Measurements from ENCODE around the gene TADA3. TPM values are rescaled to one million over a fixed set of nuclear protein-coding genes. Genes with fewer than 3 reads are reported as not detected.

Gene TADA3
- total RNA-seq, 2 donors from 2014 or later: 130 to 131 TPM

GRCh38 chr3:9809615-9810432 lies 17.6 kb upstream of the TADA3 start, which contains the start of gene TTLL3:
TTLL3 (plus strand) TSS chr3:9810262; CDS start chr3:9810662, 400 bp downstream.
- intact Hi-C loops (cut with DNase I): no loop called here
- no peaks in the 10 kb centered on the region for H3K27me3 ChIP-seq (replicated peaks; ENCODE audit: insufficient read depth)

GRCh38 chr3:9809239-9809614 lies 17.0 kb upstream of the TADA3 start:
- Histone ChIP-seq H3K27me3 (replicated peaks; ENCODE audit: insufficient read depth) (no peaks in the 10 kb centered on the region), H3K4me3 (peak overlapping the region in 1 of 2 donors; percentile 60), H3K9me3 (no peaks in the 10 kb centered on the region), H3K36me3 (no peaks in the 10 kb centered on the region), H3K4me1 (replicated peaks) (no peaks in the 10 kb centered on the region), H3K27ac (peak overlapping the region; percentile 91 to 98)
- no peak for DNase-seq (ENCODE audit: low spot score)
- intact Hi-C loops (cut with DNase I): no loop called here
- 87% methylated on average over 4 of the region's 4 CpGs for WGBS
- TF ChIP-seq POLR2A (IDR thresholded peaks at IDR 0.05): no peak
- TF ChIP-seq POLR2AphosphoS5 (IDR thresholded peaks at IDR 0.05): no peak
- TF ChIP-seq CTCF (IDR thresholded peaks at IDR 0.05): no peak

More at GRCh38 chr3:9809615-9810432, 17.6 kb upstream of the TADA3 start, which contains the start of gene TTLL3:
- peak within 1 kb of the TSS; percentile 60 to 81 for H3K4me3 ChIP-seq
- no peaks in the 10 kb centered on the region for H3K36me3 ChIP-seq
- peak within 1 kb of the TSS; percentile 91 to 98 for H3K27ac ChIP-seq
- 1% methylated on average over 61 of the region's 76 CpGs for WGBS
- peak; percentile 54 for DNase-seq (ENCODE audit: low spot score)
- peak; percentile 52 for TF ChIP-seq POLR2A (IDR thresholded peaks at IDR 0.05)
- no peak for TF ChIP-seq CTCF (IDR thresholded peaks at IDR 0.05)
- TF ChIP-seq POLR2AphosphoS5 (IDR thresholded peaks at IDR 0.05): peak; percentile 22
- H3K4me1 ChIP-seq (replicated peaks): no peaks in the 10 kb centered on the region
- H3K9me3 ChIP-seq: no peaks in the 10 kb centered on the region

DNA sequence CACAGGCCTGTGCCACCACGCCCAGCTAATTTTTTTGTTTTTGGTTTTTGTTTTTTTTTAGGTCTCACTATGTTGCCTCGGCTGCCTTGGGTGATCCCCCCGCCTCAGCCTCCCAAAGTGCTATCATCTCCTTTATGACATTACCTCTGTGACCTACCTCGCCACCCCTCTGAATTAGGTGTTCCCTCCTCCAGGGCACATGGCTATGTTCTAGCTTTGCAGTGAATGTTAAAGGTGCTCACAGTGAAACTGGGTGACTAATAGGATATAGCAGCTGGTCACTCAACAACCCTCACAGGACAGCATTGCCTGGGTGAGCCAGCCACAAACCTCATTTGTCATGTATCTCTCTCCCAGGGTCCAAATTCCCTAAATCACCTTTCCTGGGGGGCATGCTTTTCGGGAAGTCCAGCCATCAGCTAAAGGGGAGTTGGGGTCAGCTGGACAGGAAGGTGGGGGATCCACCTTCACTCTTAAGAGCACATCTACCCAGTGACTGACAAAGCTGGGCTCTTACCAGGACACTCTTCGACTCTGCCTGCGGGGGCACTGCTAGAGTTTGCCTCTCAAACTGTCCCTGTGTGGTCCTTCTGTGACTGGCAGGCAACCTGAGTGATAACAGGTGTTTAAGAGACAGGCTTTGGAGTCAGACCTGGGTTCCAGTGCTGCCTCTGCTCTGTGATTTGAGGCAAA lies 16.2 kb upstream of the TADA3 start:
- no peak for DNase-seq (ENCODE audit: low spot score)
- H3K4me3 ChIP-seq: no peak overlapping the region
- intact Hi-C loops (cut with DNase I): no loop called here
- WGBS: 71% methylated on average over 7 of the region's 7 CpGs
- no peaks in the 10 kb centered on the region for H3K36me3 ChIP-seq
- no peaks in the 10 kb centered on the region for H3K4me1 ChIP-seq (replicated peaks)
- no peaks in the 10 kb centered on the region for H3K9me3 ChIP-seq
- peak overlapping the region; percentile 91 to 98 for H3K27ac ChIP-seq
- no peaks in the 10 kb centered on the region for H3K27me3 ChIP-seq (replicated peaks; ENCODE audit: insufficient read depth)
- no peak for TF ChIP-seq POLR2AphosphoS5 (IDR thresholded peaks at IDR 0.05)
- TF ChIP-seq CTCF (IDR thresholded peaks at IDR 0.05): no peak
- TF ChIP-seq POLR2A (IDR thresholded peaks at IDR 0.05): no peak

DNA sequence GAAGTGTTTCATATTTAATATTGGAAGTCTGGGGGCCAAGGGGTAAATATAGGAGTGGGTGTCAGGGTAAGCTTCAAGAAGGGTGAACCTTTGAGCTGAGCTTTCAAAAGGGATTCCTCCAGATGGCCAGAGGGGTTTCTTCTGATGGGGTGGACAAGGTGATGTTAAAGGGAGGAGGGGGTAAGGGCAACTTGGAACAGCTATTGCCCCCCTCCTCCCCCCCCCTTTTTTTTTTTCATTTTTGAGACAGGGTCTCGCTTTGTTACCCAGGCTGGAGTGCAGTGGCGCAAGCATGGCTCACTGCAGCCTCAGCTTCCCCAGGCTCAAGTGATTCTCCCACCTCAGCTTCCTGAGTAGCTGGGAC lies 15.7 kb upstream of the TADA3 start:
- H3K4me1 ChIP-seq (replicated peaks): no peaks in the 10 kb centered on the region
- H3K27ac ChIP-seq: no peak overlapping the region
- DNase-seq (ENCODE audit: low spot score): no peak
- intact Hi-C loops (cut with DNase I): no loop called here
- TF ChIP-seq POLR2AphosphoS5 (IDR thresholded peaks at IDR 0.05): no peak
- H3K4me3 ChIP-seq: no peak overlapping the region
- no peaks in the 10 kb centered on the region for H3K27me3 ChIP-seq (replicated peaks; ENCODE audit: insufficient read depth)
- no peaks in the 10 kb centered on the region for H3K9me3 ChIP-seq
- H3K36me3 ChIP-seq: no peaks in the 10 kb centered on the region
- 95% methylated on average over 2 of the region's 2 CpGs for WGBS

- no peak overlapping the region for H3K27ac ChIP-seq
- no peak for TF ChIP-seq POLR2AphosphoS5 (IDR thresholded peaks at IDR 0.05)
- no peak for TF ChIP-seq POLR2A (IDR thresholded peaks at IDR 0.05)
- TF ChIP-seq CTCF (IDR thresholded peaks at IDR 0.05): no peak
- intact Hi-C loops (cut with DNase I): no loop called here
- no peaks in the 10 kb centered on the region for H3K4me1 ChIP-seq (replicated peaks)
- H3K4me3 ChIP-seq: no peak overlapping the region
- H3K27me3 ChIP-seq (replicated peaks; ENCODE audit: insufficient read depth): no peaks in the 10 kb centered on the region
- no peaks in the 10 kb centered on the region for H3K9me3 ChIP-seq
- 93% methylated on average over 7 of the region's 7 CpGs for WGBS
- no peaks in the 10 kb centered on the region for H3K36me3 ChIP-seq
- DNase-seq (ENCODE audit: low spot score): no peak
Measured at GRCh38 chr3:9806688-9807589, 14.7 kb upstream of the TADA3 start.

All from prostate gland (tissue), 2 donors.